SIG-M5 (cell line): ENCODE data around the gene LRP5.

ENCODE experiments used
- DNase-seq: peaks from one replicate; lab custom pipeline; 2025; lab: John Stamatoyannopoulos, UW

The LRP5 gene

GRCh38 chr11:68309621-68310185, 2.7 kb upstream of the LRP5 start:
- no peak for DNase-seq

GRCh38 chr11:68311160-68312116, 953 bp upstream of the LRP5 start:
- no peak for DNase-seq

- DNase-seq, result no peak
Observed at GRCh38 chr11:68312780-68313573, 586 bp downstream of the LRP5 start.

- DNase-seq, result no peak
Observed at GRCh38 chr11:68313574-68314202, 1.3 kb downstream of the LRP5 start.

- no peak for DNase-seq
Observed at GRCh38 chr11:68314203-68315170, 2.1 kb downstream of the LRP5 start.

- DNase-seq, result no peak
Observed at GRCh38 chr11:68315171-68315920, 3.0 kb downstream of the LRP5 start.

GRCh38 chr11:68317147-68317785, 4.9 kb downstream of the LRP5 start:
- DNase-seq, result no peak

- DNase-seq, result no peak
Observed at GRCh38 chr11:68321293-68322051, 9.1 kb downstream of the LRP5 start.

- no peak for DNase-seq
Observed at GRCh38 chr11:68322052-68322430, 9.7 kb downstream of the LRP5 start.

GRCh38 chr11:68324241-68324640, 11.8 kb downstream of the LRP5 start:
- DNase-seq, result no peak

- no peak for DNase-seq
Observed at GRCh38 chr11:68324695-68325094, 12.3 kb downstream of the LRP5 start.

GRCh38 chr11:68325183-68325906, 13.0 kb downstream of the LRP5 start:
- no peak for DNase-seq

- no peak for DNase-seq
Observed at GRCh38 chr11:68325907-68326220, 13.5 kb downstream of the LRP5 start.

- DNase-seq, result no peak
Observed at GRCh38 chr11:68326334-68327215, 14.2 kb downstream of the LRP5 start.

- DNase-seq, result no peak
Observed at GRCh38 chr11:68327586-68328370, 15.4 kb downstream of the LRP5 start.

- no peak for DNase-seq
Observed at GRCh38 chr11:68328374-68329091, 16.1 kb downstream of the LRP5 start.
